ENCODE measurements around the gene PARD3. TPM values are rescaled to one million over a fixed set of nuclear protein-coding genes. Genes with fewer than 3 reads are reported as not detected.

The PARD3 gene
- total and polyA plus RNA-seq, 2 donors (not counting 3 experiments of a cell fraction or from before 2014, with no cell fraction given), result 7.3 to 24.1 TPM

DNA sequence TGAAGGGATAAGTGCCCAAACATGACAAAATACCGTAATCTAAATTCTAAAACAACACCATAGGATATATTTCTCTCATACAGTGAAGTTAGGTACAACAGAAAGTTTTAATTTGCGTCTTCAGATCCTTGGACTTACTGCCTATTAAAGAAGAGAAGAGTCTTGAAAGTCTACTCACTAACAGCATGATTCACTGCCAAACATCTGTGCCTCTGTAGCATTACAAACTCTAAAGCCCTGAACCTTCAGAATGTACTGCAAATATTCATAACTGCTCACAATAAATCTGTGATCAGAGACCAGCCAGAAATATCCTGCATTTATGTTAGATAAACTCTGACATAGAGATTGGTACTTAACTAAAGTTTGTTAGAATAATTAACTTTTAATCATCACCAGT, 365.3 kb downstream of the PARD3 start:
- Histone ChIP-seq H3K9me3 (replicated peaks; ENCODE audit: control insufficient read depth, insufficient read depth, low read length) (no peaks in the 10 kb centered on the region), H4K20me1 (replicated peaks; ENCODE audit: control insufficient read depth, extremely low read depth, insufficient read depth, low read length) (no peaks in the 10 kb centered on the region), H2AFZ (ENCODE audit: low read depth, low read length) (no peak overlapping the region), H3K27me3 (ENCODE audit: control insufficient read depth in 2 of 2, insufficient read depth in 2 of 2, low read length in 2 of 2) (no peaks in the 10 kb centered on the region), H3K4me3 (replicated peaks in 1 of 3; ENCODE audit: insufficient read depth in 1 of 3, low read depth in 1 of 3, low read length in 3 of 3) (no peak overlapping the region), H3K36me3 (ENCODE audit: control insufficient read depth in 2 of 2, extremely low read depth in 1 of 2, insufficient read depth in 2 of 2, low read length in 2 of 2) (no peaks in the 10 kb centered on the region), H3K9me1 (replicated peaks; ENCODE audit: control insufficient read depth, extremely low read depth, insufficient read depth, low read length) (no peaks in the 10 kb centered on the region), H3K9ac (replicated peaks; ENCODE audit: extremely low read depth, insufficient read depth, low read length) (no peak overlapping the region), H3K4me2 (ENCODE audit: insufficient read depth, low read length) (no peak overlapping the region), H3K27ac (ENCODE audit: insufficient read depth, low read depth, low read length) (no peak overlapping the region), H3K4me1 (ENCODE audit: control insufficient read depth, extremely low read depth, insufficient read depth, low read length) (no peaks in the 10 kb centered on the region), H3K79me2 (ENCODE audit: control insufficient read depth, insufficient read depth, low read length) (no peaks in the 10 kb centered on the region)
- TF ChIP-seq FOS (IDR thresholded peaks at IDR 0.05; ENCODE audit: borderline replicate concordance, insufficient read depth, low read length) (no peak), MYC (IDR thresholded peaks at IDR 0.05; ENCODE audit: low read depth, low read length) (no peak), EZH2 (IDR thresholded peaks at IDR 0.05; ENCODE audit: borderline replicate concordance, low read depth, low read length, severe bottlenecking) (no peak), POLR2A (IDR thresholded peaks at IDR 0.05; ENCODE audit: low read depth, low read length) (no peak), POLR2AphosphoS5 (IDR thresholded peaks at IDR 0.05; ENCODE audit: insufficient read depth, low read depth, low read length) (no peak), GATA2 (IDR thresholded peaks at IDR 0.05; ENCODE audit: insufficient read depth, insufficient read length, low read depth, low read length) (no peak), JUN (IDR thresholded peaks at IDR 0.05; ENCODE audit: borderline replicate concordance, insufficient read depth, insufficient read length, low read depth) (no peak)
- TF ChIP-seq, protein P1, sequence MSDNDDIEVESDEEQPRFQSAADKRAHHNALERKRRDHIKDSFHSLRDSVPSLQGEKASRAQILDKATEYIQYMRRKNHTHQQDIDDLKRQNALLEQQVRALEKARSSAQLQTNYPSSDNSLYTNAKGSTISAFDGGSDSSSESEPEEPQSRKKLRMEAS (IDR thresholded peaks at IDR 0.05; ENCODE audit: insufficient read depth, insufficient read length), result no peak
- TF ChIP-seq, protein P2, sequence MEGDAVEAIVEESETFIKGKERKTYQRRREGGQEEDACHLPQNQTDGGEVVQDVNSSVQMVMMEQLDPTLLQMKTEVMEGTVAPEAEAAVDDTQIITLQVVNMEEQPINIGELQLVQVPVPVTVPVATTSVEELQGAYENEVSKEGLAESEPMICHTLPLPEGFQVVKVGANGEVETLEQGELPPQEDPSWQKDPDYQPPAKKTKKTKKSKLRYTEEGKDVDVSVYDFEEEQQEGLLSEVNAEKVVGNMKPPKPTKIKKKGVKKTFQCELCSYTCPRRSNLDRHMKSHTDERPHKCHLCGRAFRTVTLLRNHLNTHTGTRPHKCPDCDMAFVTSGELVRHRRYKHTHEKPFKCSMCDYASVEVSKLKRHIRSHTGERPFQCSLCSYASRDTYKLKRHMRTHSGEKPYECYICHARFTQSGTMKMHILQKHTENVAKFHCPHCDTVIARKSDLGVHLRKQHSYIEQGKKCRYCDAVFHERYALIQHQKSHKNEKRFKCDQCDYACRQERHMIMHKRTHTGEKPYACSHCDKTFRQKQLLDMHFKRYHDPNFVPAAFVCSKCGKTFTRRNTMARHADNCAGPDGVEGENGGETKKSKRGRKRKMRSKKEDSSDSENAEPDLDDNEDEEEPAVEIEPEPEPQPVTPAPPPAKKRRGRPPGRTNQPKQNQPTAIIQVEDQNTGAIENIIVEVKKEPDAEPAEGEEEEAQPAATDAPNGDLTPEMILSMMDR (IDR thresholded peaks at IDR 0.05; ENCODE audit: extremely low read depth in 1 of 2, insufficient read depth in 1 of 2, low read depth in 1 of 2, low read length in 2 of 2), result no peak
- intact Hi-C loops (cut with micrococcal nuclease) (no loop called here), dilution Hi-C loops (cut with MboI; ENCODE audit: extremely low pct_ligation_motif_present, low sequenced_read_pairs) (no loop called here)
- CTCF ChIA-PET, result no interaction called here
- FAIRE-seq, result no peak
- BruUV-seq (replicated peaks), result no TSS peak
- POLR2A ChIA-PET, result no interaction called here
- no peak for DNase-seq (ENCODE audit: low read depth, low spot score)
